ENCODE results near the gene GAL3ST1. TPM values are rescaled to one million over a fixed set of nuclear protein-coding genes. Genes with fewer than 3 reads are reported as not detected.
"Not testable (repeated sequence)": the region's sequence is repeated elsewhere in the genome, so short reads cannot be mapped to it uniquely, and the experiment has no call there.

The GAL3ST1 gene
- total RNA-seq, 1 donor from 2014 or later = under 0.01 TPM

GRCh38 chr22:30564761-30565119, 9.7 kb downstream of the GAL3ST1 start:
- no peak for DNase-seq (ENCODE audit: low read depth in 2 of 2)

GRCh38 chr22:30564045-30564760, 10.3 kb downstream of the GAL3ST1 start:
- DNase-seq (ENCODE audit: low read depth in 2 of 2) = no peak

- DNase-seq (ENCODE audit: low read depth in 2 of 2) = no peak
Measured at GRCh38 chr22:30562366-30562765, 12.1 kb downstream of the GAL3ST1 start.

- DNase-seq (ENCODE audit: low read depth in 2 of 2) = no peak
Measured at GRCh38 chr22:30561402-30562189, 12.9 kb downstream of the GAL3ST1 start.

- DNase-seq (ENCODE audit: low read depth in 2 of 2) = not testable (repeated sequence)
Measured at GRCh38 chr22:30560643-30561202, 13.7 kb downstream of the GAL3ST1 start.

- no peak for DNase-seq (ENCODE audit: low read depth in 2 of 2)
Measured at GRCh38 chr22:30559889-30560288, 14.6 kb downstream of the GAL3ST1 start.

GRCh38 chr22:30557243-30557642, 17.2 kb downstream of the GAL3ST1 start:
- DNase-seq (ENCODE audit: low read depth in 2 of 2) = no peak

GRCh38 chr22:30556388-30556787, 18.1 kb downstream of the GAL3ST1 start:
- DNase-seq (ENCODE audit: low read depth in 2 of 2) = no peak

GRCh38 chr22:30555282-30556210, 18.9 kb downstream of the GAL3ST1 start:
- no peak for DNase-seq (ENCODE audit: low read depth in 2 of 2)

GRCh38 chr22:30553971-30554370, 20.5 kb downstream of the GAL3ST1 start:
- DNase-seq (ENCODE audit: low read depth in 2 of 2) = no peak

GRCh38 chr22:30552719-30553118, 21.7 kb downstream of the GAL3ST1 start:
- DNase-seq (ENCODE audit: low read depth in 2 of 2) = no peak

GRCh38 chr22:30551813-30552212, 22.7 kb downstream of the GAL3ST1 start:
- DNase-seq (ENCODE audit: low read depth in 2 of 2) = not testable (repeated sequence)

- DNase-seq (ENCODE audit: low read depth in 2 of 2) = no peak
Measured at GRCh38 chr22:30547188-30547587, 27.3 kb downstream of the GAL3ST1 start.

GRCh38 chr22:30546616-30547015, 27.8 kb downstream of the GAL3ST1 start, which contains the start of gene SEC14L6:
SEC14L6 (minus strand) TSS chr22:30546741; CDS start chr22:30546682, 59 bp downstream.
- no peak for DNase-seq (ENCODE audit: low read depth in 2 of 2)

GRCh38 chr22:30542811-30543188, 31.7 kb downstream of the GAL3ST1 start:
- no peak for DNase-seq (ENCODE audit: low read depth in 2 of 2)

- peak in 1 of 2 donors; percentile 15 for DNase-seq (ENCODE audit: low read depth in 2 of 2)
Measured at GRCh38 chr22:30541961-30542810, 32.3 kb downstream of the GAL3ST1 start.

GRCh38 chr22:30541511-30541910, 33.0 kb downstream of the GAL3ST1 start:
- not testable (repeated sequence) for DNase-seq (ENCODE audit: low read depth in 2 of 2)

- DNase-seq (ENCODE audit: low read depth in 2 of 2) = no peak
Measured at GRCh38 chr22:30539368-30539767, 35.1 kb downstream of the GAL3ST1 start.

- no peak for DNase-seq (ENCODE audit: low read depth in 2 of 2)
Measured at GRCh38 chr22:30538280-30538679, 36.2 kb downstream of the GAL3ST1 start.

GRCh38 chr22:30537083-30537731, 37.3 kb downstream of the GAL3ST1 start:
- no peak for DNase-seq (ENCODE audit: low read depth in 2 of 2)

All from lung microvascular endothelial cell (primary cell).